Gastrocnemius medialis (tissue), 4 donors: ENCODE measurements around the gene PADI4. TPM values are rescaled to one million over a fixed set of nuclear protein-coding genes. Genes with fewer than 3 reads are reported as not detected.

Source experiments
- ATAC-seq, 2 donors: fragments of 150-250 bp; one replicate each; pipeline ENCODE4 v1.9.1; 2016
- DNase-seq, 2 donors: peaks; one replicate each; pipeline ENCODE4 v3.0.0-alpha.2; 2019
- H3K27ac ChIP-seq, 4 donors: fragments of 200-600 bp; sonication (generic); 1 replicate in 1 of 4; 2 replicates in 3 of 4; pipeline ENCODE4 v1.5.1; 2016 to 2018; ENCODE audit warnings: mild to moderate bottlenecking in 2 of 4, moderate library complexity in 1 of 4
- H3K27me3 ChIP-seq, 3 donors: fragments of 200-600 bp; sonication (generic) in 2 of 3; 1 replicate in 1 of 3; 2 replicates in 2 of 3; pipeline versions ENCODE4 v1.5.1 to v1.6.0; 2016 to 2019; ENCODE audit warnings: mild to moderate bottlenecking in 1 of 3, moderate library complexity in 1 of 3
- H3K36me3 ChIP-seq, 2 donors: fragments of 200-600 bp; sonication (generic) in 1 of 2; one replicate each; pipeline ENCODE4 v1.5.1; 2017 to 2018
- H3K4me1 ChIP-seq, 2 donors: fragments of 200-600 bp; sonication (generic) in 1 of 2; one replicate each; pipeline ENCODE4 v1.5.1; 2016 to 2017; ENCODE audit warnings: mild to moderate bottlenecking in 2 of 2
- H3K4me3 ChIP-seq, 4 donors: fragments of 200-600 bp; sonication (generic) in 3 of 4; 1 replicate in 1 of 4; 2 replicates in 3 of 4; pipeline ENCODE4 v1.5.1; 2016 to 2019; ENCODE audit warnings: mild to moderate bottlenecking in 2 of 4
- H3K9me3 ChIP-seq, 3 donors: fragments of 200-600 bp; sonication (generic) in 2 of 3; 1 replicate in 1 of 3; 2 replicates in 2 of 3; pipeline ENCODE4 v1.5.1; 2016 to 2019
- POLR2A ChIP-seq, 2 donors: fragments of 450-650 bp; IDR thresholded peaks; one replicate each; pipeline ENCODE4 v1.6.1; 2017; ENCODE audit warnings: antibody characterized with exemption in 2 of 2, mild to moderate bottlenecking in 2 of 2, moderate library complexity in 2 of 2
- in situ Hi-C, 4 donors: fragments of 200-750 bp; cut with MboI; loops; one replicate each; pipeline versions ENCODE4 v1.15.0 to v1.8.0; 2017; ENCODE audit warnings: low sequenced_read_pairs in 4 of 4
- intact Hi-C: fragments of 100-400 bp; cut with DNase I; formaldehyde crosslinking; loops from one replicate; pipeline ENCODE4 v1.15.1; 2023; ENCODE audit warnings: low total_unique reads
- total RNA-seq, 4 donors: library from RNA; depleted of rRNA; stranded (reverse); fragments of >200 nt; gene quantifications; one replicate each; pipeline versions ENCODE4 v1.1.0 to v1.2.3, GENCODE V29; 2016
- TF ChIP-seq, protein P1 (sequence below), 5 experiments: fragments of 450-650 bp in 3 of 5; fragments of 200-600 bp in 2 of 5; sonication (generic) in 2 of 5; IDR thresholded peaks in 4 of 5; conservative IDR thresholded peaks in 1 of 5; 1 replicate in 4 of 5; 2 replicates in 1 of 5; pipeline ENCODE4 v1.5.1; 2016 to 2019; ENCODE audit warnings: antibody characterized with exemption in 5 of 5, mild to moderate bottlenecking in 3 of 5, moderate library complexity in 3 of 5

Gene PADI4
- total RNA-seq, 4 donors from 2014 or later: not detected

DNA sequence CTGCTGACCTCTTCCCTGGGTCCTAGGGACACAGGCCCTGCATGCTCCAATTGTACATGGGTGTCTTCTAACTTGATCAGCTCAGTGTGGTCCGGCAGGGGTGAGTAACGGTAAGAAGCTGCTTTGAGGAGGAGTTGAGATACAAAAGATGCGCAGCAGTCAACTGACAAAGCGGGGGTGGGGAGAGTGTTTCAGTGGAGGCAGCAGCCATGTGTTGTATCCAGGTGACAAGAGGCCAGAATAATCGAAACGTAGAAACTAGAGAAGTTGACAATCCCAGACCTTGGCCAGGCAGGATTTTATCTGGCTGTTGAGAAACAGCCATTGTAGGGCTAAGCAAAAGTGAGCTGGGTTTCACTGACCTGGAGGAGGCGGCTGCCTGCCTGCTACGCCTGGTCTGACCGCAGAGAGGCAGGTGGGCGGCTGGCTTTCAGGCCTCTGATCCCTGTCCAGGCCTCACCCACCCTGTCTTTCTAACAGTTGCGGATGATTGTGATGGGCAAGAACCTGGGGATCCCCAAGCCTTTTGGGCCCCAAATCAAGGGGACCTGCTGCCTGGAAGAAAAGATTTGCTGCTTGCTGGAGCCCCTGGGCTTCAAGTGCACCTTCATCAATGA is 92.8 kb downstream of the PADI4 start:
- Histone ChIP-seq H3K9me3 (no peaks in the 10 kb centered on the region), H3K36me3 (no peaks in the 10 kb centered on the region), H3K4me3 (no peak overlapping the region), H3K4me1 (no peaks in the 10 kb centered on the region), H3K27ac (no peak overlapping the region), H3K27me3 (no peaks in the 10 kb centered on the region)
- in situ Hi-C loops: no loop called here
- TF ChIP-seq, protein P1, sequence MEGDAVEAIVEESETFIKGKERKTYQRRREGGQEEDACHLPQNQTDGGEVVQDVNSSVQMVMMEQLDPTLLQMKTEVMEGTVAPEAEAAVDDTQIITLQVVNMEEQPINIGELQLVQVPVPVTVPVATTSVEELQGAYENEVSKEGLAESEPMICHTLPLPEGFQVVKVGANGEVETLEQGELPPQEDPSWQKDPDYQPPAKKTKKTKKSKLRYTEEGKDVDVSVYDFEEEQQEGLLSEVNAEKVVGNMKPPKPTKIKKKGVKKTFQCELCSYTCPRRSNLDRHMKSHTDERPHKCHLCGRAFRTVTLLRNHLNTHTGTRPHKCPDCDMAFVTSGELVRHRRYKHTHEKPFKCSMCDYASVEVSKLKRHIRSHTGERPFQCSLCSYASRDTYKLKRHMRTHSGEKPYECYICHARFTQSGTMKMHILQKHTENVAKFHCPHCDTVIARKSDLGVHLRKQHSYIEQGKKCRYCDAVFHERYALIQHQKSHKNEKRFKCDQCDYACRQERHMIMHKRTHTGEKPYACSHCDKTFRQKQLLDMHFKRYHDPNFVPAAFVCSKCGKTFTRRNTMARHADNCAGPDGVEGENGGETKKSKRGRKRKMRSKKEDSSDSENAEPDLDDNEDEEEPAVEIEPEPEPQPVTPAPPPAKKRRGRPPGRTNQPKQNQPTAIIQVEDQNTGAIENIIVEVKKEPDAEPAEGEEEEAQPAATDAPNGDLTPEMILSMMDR (IDR thresholded peaks at IDR 0.05 in 4 of 5, conservative IDR thresholded peaks at IDR 0.05 in 1 of 5): no peak
- TF ChIP-seq POLR2A (IDR thresholded peaks at IDR 0.05): no peak
- ATAC-seq (no peak), DNase-seq (no peak)
- intact Hi-C loops: no loop called here

GRCh38 chr1:17401841-17402240 is 93.8 kb downstream of the PADI4 start:
- no peaks in the 10 kb centered on the region for H3K27me3 ChIP-seq
- DNase-seq (no peak), ATAC-seq (no peak)
- no peaks in the 10 kb centered on the region for H3K9me3 ChIP-seq
- no peak overlapping the region for H3K27ac ChIP-seq
- intact Hi-C loops: no loop called here
- TF ChIP-seq, protein P1 (IDR thresholded peaks at IDR 0.05 in 4 of 5, conservative IDR thresholded peaks at IDR 0.05 in 1 of 5): no peak
- no peak for TF ChIP-seq POLR2A (IDR thresholded peaks at IDR 0.05)
- in situ Hi-C loops: no loop called here
- no peak overlapping the region for H3K4me3 ChIP-seq
- peaks cover 0 to 3% of the 10 kb centered on the region in 2 donors for H3K4me1 ChIP-seq
- H3K36me3 ChIP-seq: no peaks in the 10 kb centered on the region

- no peak for TF ChIP-seq POLR2A (IDR thresholded peaks at IDR 0.05)
- TF ChIP-seq, protein P1 (IDR thresholded peaks at IDR 0.05 in 4 of 5, conservative IDR thresholded peaks at IDR 0.05 in 1 of 5): no peak
- no peak for ATAC-seq
- in situ Hi-C loops: no loop called here
Observed at GRCh38 chr1:17403081-17403480, 95.1 kb downstream of the PADI4 start.

GRCh38 chr1:17404034-17404684 is 96.2 kb downstream of the PADI4 start:
- no peaks in the 10 kb centered on the region for H3K27me3 ChIP-seq
- no peak overlapping the region for H3K27ac ChIP-seq
- intact Hi-C loops: no loop called here
- no peak for ATAC-seq
- peaks cover 0 to 17% of the 10 kb centered on the region in 2 donors for H3K36me3 ChIP-seq
- peaks cover 0 to 3% of the 10 kb centered on the region in 2 donors for H3K4me1 ChIP-seq
- no peak overlapping the region for H3K4me3 ChIP-seq
- TF ChIP-seq, protein P1 (IDR thresholded peaks at IDR 0.05 in 4 of 5, conservative IDR thresholded peaks at IDR 0.05 in 1 of 5): no peak
- no peak for TF ChIP-seq POLR2A (IDR thresholded peaks at IDR 0.05)
- DNase-seq: no peak
- in situ Hi-C loops: no loop called here
- H3K9me3 ChIP-seq: no peaks in the 10 kb centered on the region

More at GRCh38 chr1:17403081-17403480, 95.1 kb downstream of the PADI4 start:
- Histone ChIP-seq H3K27me3 (no peaks in the 10 kb centered on the region), H3K27ac (no peak overlapping the region), H3K4me3 (no peak overlapping the region), H3K9me3 (no peaks in the 10 kb centered on the region), H3K36me3 (peaks cover 0 to 6% of the 10 kb centered on the region in 2 donors), H3K4me1 (peaks cover 0 to 3% of the 10 kb centered on the region in 2 donors)
- intact Hi-C loops: no loop called here
- no peak for DNase-seq
